Frontal cortex (tissue), 1 donor: ENCODE measurements around the gene OPHN1. TPM values are rescaled to one million over a fixed set of nuclear protein-coding genes. Genes with fewer than 3 reads are reported as not detected.

Experiments
- small RNA-seq: library from RNA; depleted of rRNA; stranded (forward); fragments of <200 nt; gene quantifications from one replicate; pipeline ENCODE3, GENCODE V24; 2014
- total RNA-seq: library from RNA; depleted of rRNA; stranded (reverse); fragments of >200 nt; gene quantifications from one replicate; pipeline ENCODE4 v1.2.3, GENCODE V29; 2014

The OPHN1 gene
- total RNA-seq, 1 donor from 2014 or later: 39.1 TPM

Small RNA genes lying within 50 kb of the gene (small RNA-seq; reads per million reads assigned to genes)
- gene RF00019 (not detected), gene RNU6-1225P (not detected)

Other genes with a start within 250 kb of the OPHN1 start
- 26.5 TPM for gene YIPF6, start 65.6 kb upstream of the OPHN1 start, total RNA-seq
- 1.6 TPM for gene STARD8, start 214.2 kb upstream of the OPHN1 start, total RNA-seq